ENCODE data around the gene NT5M. TPM values are rescaled to one million over a fixed set of nuclear protein-coding genes. Genes with fewer than 3 reads are reported as not detected.

NT5M gene
- total RNA-seq, 1 experiment from 2014 or later, result 10.8 TPM

DNA sequence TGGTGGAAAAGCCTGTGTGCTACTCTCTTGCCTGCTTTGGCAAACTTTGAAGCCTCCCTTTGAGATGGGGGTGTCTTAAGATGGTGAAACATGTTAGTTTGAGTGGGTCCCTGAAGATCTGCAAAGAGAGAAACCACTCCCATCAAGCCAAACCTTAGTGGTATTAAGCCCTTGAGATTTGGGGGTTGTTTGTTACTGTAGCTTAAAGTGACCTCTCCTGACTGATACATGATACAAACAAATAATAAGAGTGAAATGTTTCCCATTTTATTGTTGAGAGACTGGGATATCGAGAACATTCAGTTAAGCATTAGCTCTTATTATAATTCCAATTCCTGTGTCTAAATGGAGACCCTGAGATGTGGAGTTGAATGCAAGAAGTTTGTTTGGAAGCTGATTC is 63.1 kb downstream of the NT5M start:
- CTCF ChIA-PET, result interaction anchor here (1.8 to 2.5 kb wide), 3 partner anchors 11 to 130 kb away, joined by 6 to 13 read pairs (median 8); partner anchors contain the start of gene RASD1
- Mint-ChIP-seq H3K27me3 (ENCODE audit: low read depth) (no peaks in the 10 kb centered on the region), H3K4me3 (no peak overlapping the region), H3K36me3 (no peaks in the 10 kb centered on the region), H3K9me3 (no peaks in the 10 kb centered on the region; the same call in 1 of the 2 replicates), H3K4me1 (peaks cover 16% of the 10 kb centered on the region), H3K27ac (no peak overlapping the region)
- no peak for DNase-seq (ENCODE audit: low spot score)
- no peak for TF ChIP-seq ZNF263 (CRISPR knock-in tag; IDR thresholded peaks at IDR 0.05; ENCODE audit: low read depth)
- TF ChIP-seq, protein P1, sequence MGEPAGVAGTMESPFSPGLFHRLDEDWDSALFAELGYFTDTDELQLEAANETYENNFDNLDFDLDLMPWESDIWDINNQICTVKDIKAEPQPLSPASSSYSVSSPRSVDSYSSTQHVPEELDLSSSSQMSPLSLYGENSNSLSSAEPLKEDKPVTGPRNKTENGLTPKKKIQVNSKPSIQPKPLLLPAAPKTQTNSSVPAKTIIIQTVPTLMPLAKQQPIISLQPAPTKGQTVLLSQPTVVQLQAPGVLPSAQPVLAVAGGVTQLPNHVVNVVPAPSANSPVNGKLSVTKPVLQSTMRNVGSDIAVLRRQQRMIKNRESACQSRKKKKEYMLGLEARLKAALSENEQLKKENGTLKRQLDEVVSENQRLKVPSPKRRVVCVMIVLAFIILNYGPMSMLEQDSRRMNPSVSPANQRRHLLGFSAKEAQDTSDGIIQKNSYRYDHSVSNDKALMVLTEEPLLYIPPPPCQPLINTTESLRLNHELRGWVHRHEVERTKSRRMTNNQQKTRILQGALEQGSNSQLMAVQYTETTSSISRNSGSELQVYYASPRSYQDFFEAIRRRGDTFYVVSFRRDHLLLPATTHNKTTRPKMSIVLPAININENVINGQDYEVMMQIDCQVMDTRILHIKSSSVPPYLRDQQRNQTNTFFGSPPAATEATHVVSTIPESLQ (CRISPR knock-in tag; IDR thresholded peaks at IDR 0.05), result no peak
- TF ChIP-seq ARID4B (CRISPR knock-in tag; IDR thresholded peaks at IDR 0.05; ENCODE audit: borderline replicate concordance), result no peak
- no peak for TF ChIP-seq GABPB1 (CRISPR knock-in tag; IDR thresholded peaks at IDR 0.05)
- TF ChIP-seq RORB (CRISPR knock-in tag; IDR thresholded peaks at IDR 0.05), result no peak
- no peak for TF ChIP-seq ZNF121 (CRISPR knock-in tag; IDR thresholded peaks at IDR 0.05)
- TF ChIP-seq, protein P2, sequence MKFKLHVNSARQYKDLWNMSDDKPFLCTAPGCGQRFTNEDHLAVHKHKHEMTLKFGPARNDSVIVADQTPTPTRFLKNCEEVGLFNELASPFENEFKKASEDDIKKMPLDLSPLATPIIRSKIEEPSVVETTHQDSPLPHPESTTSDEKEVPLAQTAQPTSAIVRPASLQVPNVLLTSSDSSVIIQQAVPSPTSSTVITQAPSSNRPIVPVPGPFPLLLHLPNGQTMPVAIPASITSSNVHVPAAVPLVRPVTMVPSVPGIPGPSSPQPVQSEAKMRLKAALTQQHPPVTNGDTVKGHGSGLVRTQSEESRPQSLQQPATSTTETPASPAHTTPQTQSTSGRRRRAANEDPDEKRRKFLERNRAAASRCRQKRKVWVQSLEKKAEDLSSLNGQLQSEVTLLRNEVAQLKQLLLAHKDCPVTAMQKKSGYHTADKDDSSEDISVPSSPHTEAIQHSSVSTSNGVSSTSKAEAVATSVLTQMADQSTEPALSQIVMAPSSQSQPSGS (CRISPR knock-in tag; IDR thresholded peaks at IDR 0.05; ENCODE audit: borderline replicate concordance, low read depth), result no peak
- no peak for TF ChIP-seq CREB1 (CRISPR knock-in tag; IDR thresholded peaks at IDR 0.05)
- TF ChIP-seq SMAD4 (CRISPR knock-in tag; IDR thresholded peaks at IDR 0.05), result no peak
- no peak for TF ChIP-seq SMAD3 (CRISPR knock-in tag; IDR thresholded peaks at IDR 0.05; ENCODE audit: borderline replicate concordance)
- no peak for TF ChIP-seq ZNF219 (CRISPR knock-in tag; IDR thresholded peaks at IDR 0.05; ENCODE audit: borderline replicate concordance)
- TF ChIP-seq ZNF232 (CRISPR knock-in tag; IDR thresholded peaks at IDR 0.05), result no peak
- TF ChIP-seq ZNF396 (CRISPR knock-in tag; IDR thresholded peaks at IDR 0.05; ENCODE audit: borderline replicate concordance), result no peak
- TF ChIP-seq TEAD1 (CRISPR knock-in tag; IDR thresholded peaks at IDR 0.05), result no peak
- TF ChIP-seq SP1 (CRISPR knock-in tag; conservative IDR thresholded peaks at IDR 0.05), result no peak
- no peak for TF ChIP-seq HMGXB4 (CRISPR knock-in tag; IDR thresholded peaks at IDR 0.05)
- TF ChIP-seq E2F1 (CRISPR knock-in tag; IDR thresholded peaks at IDR 0.05), result no peak
- TF ChIP-seq PRRX2 (CRISPR knock-in tag; IDR thresholded peaks at IDR 0.05), result no peak
- TF ChIP-seq GRHL2 (CRISPR knock-in tag; IDR thresholded peaks at IDR 0.05; ENCODE audit: insufficient replicate concordance, severe bottlenecking), result no peak
- POLR2A ChIA-PET, result interaction anchor here (0.6 kb wide), 1 partner anchor 13 kb away, joined by 3 read pairs; no protein-coding TSS in a partner anchor
- ATAC-seq, result no peak
